ENCODE measurements around the gene CLIC3. TPM values are rescaled to one million over a fixed set of nuclear protein-coding genes. Genes with fewer than 3 reads are reported as not detected.

Gene CLIC3
- total RNA-seq, 1 donor from 2014 or later: 0.39 TPM

DNA sequence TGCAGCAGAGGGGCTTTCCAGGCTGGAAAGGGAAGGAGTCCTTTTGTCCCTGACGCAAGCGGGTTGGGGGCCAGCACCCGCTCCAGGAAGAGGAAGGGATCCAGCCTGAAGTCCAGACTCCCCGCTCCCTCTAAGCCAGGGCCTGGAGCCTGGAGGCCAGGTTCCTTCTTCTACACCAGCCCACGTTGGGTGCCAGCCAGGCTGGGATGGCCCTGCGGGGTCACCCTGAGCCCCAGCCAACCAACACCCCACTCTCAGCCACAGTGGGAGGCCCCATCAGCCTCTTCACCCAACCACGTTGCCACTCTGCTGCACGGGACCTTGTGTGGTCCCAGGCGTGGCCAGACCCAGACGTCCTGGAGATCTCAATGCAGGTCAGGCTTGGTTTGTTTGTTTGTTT is 36.5 kb upstream of the CLIC3 start:
- Mint-ChIP-seq H3K9me3 (ENCODE audit: unreplicated experiment) (no peaks in the 10 kb centered on the region), H3K27me3 (ENCODE audit: low read depth, unreplicated experiment) (peaks cover 3% of the 10 kb centered on the region), H3K4me3 (ENCODE audit: unreplicated experiment) (no peak overlapping the region), H3K4me1 (ENCODE audit: low read depth, unreplicated experiment) (no peaks in the 10 kb centered on the region), H3K27ac (ENCODE audit: unreplicated experiment) (no peak overlapping the region), H3K36me3 (ENCODE audit: low read depth, unreplicated experiment) (peaks cover 4% of the 10 kb centered on the region)
- Histone ChIP-seq H3K4me3 (ENCODE audit: insufficient read depth, low read depth, low read length) (no peak overlapping the region), H3K9me3 (ENCODE audit: insufficient read depth, low read depth, low read length) (no peaks in the 10 kb centered on the region), H3K27ac (ENCODE audit: low read depth, low read length) (no peak overlapping the region), H3K27me3 (ENCODE audit: insufficient read depth, low read length) (no peaks in the 10 kb centered on the region), H3K36me3 (ENCODE audit: insufficient read depth, low read length) (no peaks in the 10 kb centered on the region), H3K79me2 (ENCODE audit: insufficient read depth, low read length) (no peaks in the 10 kb centered on the region), H3K9ac (ENCODE audit: low read length) (no peak overlapping the region), H3K4me1 (ENCODE audit: insufficient read depth, low read length) (peaks cover 9% of the 10 kb centered on the region), H3K4me2 (ENCODE audit: low read length) (no peak overlapping the region), H4K20me1 (ENCODE audit: insufficient read depth, low read length) (peaks cover 7% of the 10 kb centered on the region), H2AFZ (ENCODE audit: low read depth, low read length) (no peak overlapping the region)
- FAIRE-seq: no peak
- DNase-seq (ENCODE audit: low read depth): no peak
- TF ChIP-seq EZH2 (IDR thresholded peaks at IDR 0.05; ENCODE audit: insufficient read depth, low read length): no peak
- TF ChIP-seq, protein P1, sequence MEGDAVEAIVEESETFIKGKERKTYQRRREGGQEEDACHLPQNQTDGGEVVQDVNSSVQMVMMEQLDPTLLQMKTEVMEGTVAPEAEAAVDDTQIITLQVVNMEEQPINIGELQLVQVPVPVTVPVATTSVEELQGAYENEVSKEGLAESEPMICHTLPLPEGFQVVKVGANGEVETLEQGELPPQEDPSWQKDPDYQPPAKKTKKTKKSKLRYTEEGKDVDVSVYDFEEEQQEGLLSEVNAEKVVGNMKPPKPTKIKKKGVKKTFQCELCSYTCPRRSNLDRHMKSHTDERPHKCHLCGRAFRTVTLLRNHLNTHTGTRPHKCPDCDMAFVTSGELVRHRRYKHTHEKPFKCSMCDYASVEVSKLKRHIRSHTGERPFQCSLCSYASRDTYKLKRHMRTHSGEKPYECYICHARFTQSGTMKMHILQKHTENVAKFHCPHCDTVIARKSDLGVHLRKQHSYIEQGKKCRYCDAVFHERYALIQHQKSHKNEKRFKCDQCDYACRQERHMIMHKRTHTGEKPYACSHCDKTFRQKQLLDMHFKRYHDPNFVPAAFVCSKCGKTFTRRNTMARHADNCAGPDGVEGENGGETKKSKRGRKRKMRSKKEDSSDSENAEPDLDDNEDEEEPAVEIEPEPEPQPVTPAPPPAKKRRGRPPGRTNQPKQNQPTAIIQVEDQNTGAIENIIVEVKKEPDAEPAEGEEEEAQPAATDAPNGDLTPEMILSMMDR (IDR thresholded peaks at IDR 0.05; ENCODE audit: insufficient read depth, low read depth, low read length): no peak

DNA sequence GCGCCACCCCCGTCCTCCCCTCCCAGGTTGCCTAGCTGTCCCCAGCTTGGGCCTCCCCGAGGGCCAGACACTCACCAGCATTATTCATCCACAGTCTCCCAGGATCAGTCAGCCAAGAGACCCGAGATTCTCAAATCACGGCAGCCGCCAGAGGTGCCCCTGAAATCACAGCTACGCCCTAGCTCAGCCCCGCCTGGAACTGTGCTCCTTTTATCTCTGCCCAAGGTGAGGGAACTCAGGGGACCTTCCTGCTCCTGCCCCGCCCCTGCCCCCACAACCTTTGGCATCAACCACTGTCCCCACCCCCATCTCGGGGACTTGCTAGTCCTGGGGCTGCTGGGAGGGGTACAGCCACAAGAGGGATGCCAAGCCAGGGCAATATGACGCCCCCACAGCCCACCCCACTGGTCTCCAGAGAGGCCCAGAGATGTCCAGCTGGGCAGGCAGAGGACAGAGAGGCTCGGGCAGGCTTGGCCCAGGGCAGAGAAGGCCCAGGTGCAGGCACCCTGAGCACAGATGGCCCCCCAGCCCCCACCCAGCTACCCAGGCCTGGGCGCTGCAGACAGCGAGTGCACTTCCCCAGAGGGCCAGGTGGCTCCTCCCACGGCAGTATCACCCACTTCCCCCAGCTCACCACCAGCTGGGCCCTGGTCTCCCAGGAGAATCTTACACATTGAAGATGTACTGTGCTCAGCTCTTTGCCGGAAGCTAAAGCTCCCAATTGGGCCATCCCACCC is 35.7 kb upstream of the CLIC3 start, which contains the start of gene FUT7:
Gene FUT7, minus strand, starts transcription at position 185 of the 737 bp plus-strand sequence. Its CDS starts 97 bp downstream, at position 88.
- no peak for DNase-seq (ENCODE audit: low read depth)
- FAIRE-seq: no peak
- Histone ChIP-seq H3K27ac (ENCODE audit: low read depth, low read length) (no peak within 1 kb of the TSS), H3K9ac (ENCODE audit: low read length) (no peak within 1 kb of the TSS), H3K9me3 (ENCODE audit: insufficient read depth, low read depth, low read length) (no peaks in the 10 kb centered on the region), H4K20me1 (ENCODE audit: insufficient read depth, low read length) (peaks cover 11% of the 10 kb centered on the region), H3K4me1 (ENCODE audit: insufficient read depth, low read length) (peaks cover 15% of the 10 kb centered on the region), H2AFZ (ENCODE audit: low read depth, low read length) (no peak within 1 kb of the TSS), H3K4me3 (ENCODE audit: insufficient read depth, low read depth, low read length) (no peak within 1 kb of the TSS), H3K4me2 (ENCODE audit: low read length) (no peak within 1 kb of the TSS), H3K79me2 (ENCODE audit: insufficient read depth, low read length) (no peaks in the 10 kb centered on the region), H3K27me3 (ENCODE audit: insufficient read depth, low read length) (no peaks in the 10 kb centered on the region), H3K36me3 (ENCODE audit: insufficient read depth, low read length) (no peaks in the 10 kb centered on the region)
- no peak for TF ChIP-seq EZH2 (IDR thresholded peaks at IDR 0.05; ENCODE audit: insufficient read depth, low read length)
- TF ChIP-seq, protein P1 (IDR thresholded peaks at IDR 0.05; ENCODE audit: insufficient read depth, low read depth, low read length): no peak
- Mint-ChIP-seq H3K36me3 (ENCODE audit: low read depth, unreplicated experiment) (no peaks in the 10 kb centered on the region), H3K9me3 (ENCODE audit: unreplicated experiment) (no peaks in the 10 kb centered on the region), H3K4me1 (ENCODE audit: low read depth, unreplicated experiment) (no peaks in the 10 kb centered on the region), H3K27me3 (ENCODE audit: low read depth, unreplicated experiment) (peaks cover 6% of the 10 kb centered on the region), H3K27ac (ENCODE audit: unreplicated experiment) (no peak within 1 kb of the TSS), H3K4me3 (ENCODE audit: unreplicated experiment) (peak within 1 kb of the TSS; percentile 40)
